ENCODE data around the gene CCNQ.

The CCNQ gene

DNA sequence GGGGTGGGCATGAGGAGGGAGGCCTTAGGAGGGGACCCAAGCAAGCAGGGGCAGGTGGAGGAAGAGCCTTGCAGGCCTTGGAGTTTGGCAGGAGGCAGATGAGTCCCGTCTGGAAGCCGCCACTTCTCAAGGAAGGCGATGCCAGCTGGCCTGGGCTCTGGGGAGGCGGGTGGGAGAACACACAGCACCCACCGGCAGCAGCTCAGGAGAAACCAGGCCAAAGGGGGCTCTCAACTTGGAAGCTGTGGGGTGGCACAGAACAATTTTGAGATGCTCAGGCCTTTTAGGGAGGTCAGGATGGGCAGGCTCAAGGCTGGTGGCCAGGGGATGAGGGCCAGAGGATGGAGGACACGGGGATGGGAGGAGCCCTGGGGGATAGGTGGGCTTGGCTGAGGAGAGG is 36.4 kb upstream of the CCNQ start:
- H3K4me3 ChIP-seq (ENCODE audit: low read depth, low read length), result no peak overlapping the region
- TF ChIP-seq, protein P1, sequence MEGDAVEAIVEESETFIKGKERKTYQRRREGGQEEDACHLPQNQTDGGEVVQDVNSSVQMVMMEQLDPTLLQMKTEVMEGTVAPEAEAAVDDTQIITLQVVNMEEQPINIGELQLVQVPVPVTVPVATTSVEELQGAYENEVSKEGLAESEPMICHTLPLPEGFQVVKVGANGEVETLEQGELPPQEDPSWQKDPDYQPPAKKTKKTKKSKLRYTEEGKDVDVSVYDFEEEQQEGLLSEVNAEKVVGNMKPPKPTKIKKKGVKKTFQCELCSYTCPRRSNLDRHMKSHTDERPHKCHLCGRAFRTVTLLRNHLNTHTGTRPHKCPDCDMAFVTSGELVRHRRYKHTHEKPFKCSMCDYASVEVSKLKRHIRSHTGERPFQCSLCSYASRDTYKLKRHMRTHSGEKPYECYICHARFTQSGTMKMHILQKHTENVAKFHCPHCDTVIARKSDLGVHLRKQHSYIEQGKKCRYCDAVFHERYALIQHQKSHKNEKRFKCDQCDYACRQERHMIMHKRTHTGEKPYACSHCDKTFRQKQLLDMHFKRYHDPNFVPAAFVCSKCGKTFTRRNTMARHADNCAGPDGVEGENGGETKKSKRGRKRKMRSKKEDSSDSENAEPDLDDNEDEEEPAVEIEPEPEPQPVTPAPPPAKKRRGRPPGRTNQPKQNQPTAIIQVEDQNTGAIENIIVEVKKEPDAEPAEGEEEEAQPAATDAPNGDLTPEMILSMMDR (IDR thresholded peaks at IDR 0.05; ENCODE audit: low read depth, low read length, missing control alignments), result no peak
- no peak for DNase-seq (ENCODE audit: low read depth)

DNA sequence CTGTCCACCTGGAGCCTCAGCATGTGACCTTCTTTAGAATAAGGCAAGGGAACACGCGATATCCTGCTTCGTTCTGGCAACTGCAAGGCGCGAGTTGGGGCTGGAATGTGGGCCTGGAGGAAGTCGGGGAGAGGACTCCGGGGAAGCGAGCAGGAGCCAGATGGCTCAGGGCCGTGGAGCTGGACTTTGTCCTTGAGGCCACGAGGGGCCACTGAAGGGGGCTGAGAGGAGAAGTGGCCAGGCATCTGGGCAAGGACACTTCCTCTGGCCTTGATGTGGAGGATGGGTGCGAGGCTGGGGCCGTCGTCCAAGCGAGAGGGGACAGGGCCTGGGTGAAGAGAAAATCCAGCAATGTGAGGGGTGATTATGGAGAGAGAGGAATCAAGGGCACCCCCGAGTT is 35.9 kb upstream of the CCNQ start:
- DNase-seq (ENCODE audit: low read depth), result no peak
- TF ChIP-seq, protein P1 (IDR thresholded peaks at IDR 0.05; ENCODE audit: low read depth, low read length, missing control alignments), result no peak
- no peak overlapping the region for H3K4me3 ChIP-seq (ENCODE audit: low read depth, low read length)

DNA sequence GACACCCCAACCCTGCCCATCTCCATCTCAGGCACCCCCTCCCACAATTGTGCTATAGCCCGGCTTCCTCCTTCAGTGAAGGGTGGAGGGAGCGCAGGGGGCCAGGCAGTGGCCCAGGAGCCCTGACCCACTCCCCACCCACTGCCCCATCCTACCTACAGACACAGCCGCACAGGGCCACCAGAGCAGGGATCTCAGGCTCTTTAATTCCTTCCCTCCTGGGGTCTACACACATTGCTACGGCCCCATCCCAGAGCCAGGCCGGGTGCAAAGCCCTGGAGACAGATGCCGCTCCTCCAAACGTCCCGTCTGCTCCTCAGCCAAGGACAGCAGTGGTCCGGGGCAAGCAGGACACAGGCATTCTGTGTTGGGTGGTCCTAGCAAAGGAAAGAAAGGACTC is 35.3 kb upstream of the CCNQ start:
- no peak overlapping the region for H3K4me3 ChIP-seq (ENCODE audit: low read depth, low read length)
- TF ChIP-seq, protein P1 (IDR thresholded peaks at IDR 0.05; ENCODE audit: low read depth, low read length, missing control alignments), result no peak
- DNase-seq (ENCODE audit: low read depth), result no peak

DNA sequence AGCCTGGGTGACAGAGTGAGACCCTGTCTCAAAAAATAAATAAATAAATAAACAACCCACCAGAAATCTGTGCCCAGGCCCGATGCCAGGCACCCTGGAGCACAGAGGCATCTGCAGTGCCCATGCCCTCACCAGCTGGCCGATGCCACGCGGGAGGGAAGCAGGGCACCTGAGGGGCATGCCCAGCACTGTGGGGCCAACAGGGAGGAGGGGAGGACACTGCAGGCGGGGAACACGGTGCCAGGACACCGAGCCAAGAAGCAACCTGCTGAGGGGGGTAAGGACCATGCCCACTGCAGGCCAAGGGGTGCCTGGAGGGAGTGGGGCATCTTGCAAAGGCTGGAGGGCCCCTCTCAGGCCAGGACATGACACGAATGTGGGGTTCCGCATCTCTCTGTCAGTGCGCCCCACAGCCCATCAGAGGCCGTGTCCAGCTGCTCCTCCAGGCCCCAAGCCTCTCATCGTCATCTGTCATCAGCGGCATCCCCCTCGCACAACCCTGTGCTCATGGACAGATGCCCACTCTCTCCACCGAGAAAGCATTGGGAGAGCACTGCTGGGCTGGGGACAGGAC is 34.8 kb upstream of the CCNQ start:
- DNase-seq (ENCODE audit: low read depth), result no peak
- TF ChIP-seq, protein P1 (IDR thresholded peaks at IDR 0.05; ENCODE audit: low read depth, low read length, missing control alignments), result no peak
- H3K4me3 ChIP-seq (ENCODE audit: low read depth, low read length), result no peak overlapping the region

DNA sequence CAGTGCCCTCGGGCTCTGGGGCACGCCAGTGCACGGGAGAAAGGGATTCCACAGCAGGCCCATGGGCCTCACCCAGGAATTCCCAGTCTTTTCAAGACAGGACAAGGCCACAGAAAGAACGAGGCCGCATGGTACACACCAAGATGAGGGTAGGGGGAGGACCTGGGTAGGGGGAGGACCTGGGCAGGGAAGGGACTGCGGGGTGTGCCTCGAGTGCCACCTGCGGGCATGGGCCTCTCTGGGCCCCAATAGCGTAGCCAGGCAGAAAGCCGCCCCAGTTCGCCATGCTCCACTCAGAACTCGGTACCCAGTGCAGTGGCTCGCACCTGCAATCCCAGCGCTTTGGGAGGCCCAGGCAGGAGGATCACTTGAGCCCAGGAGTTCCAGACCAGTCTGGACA is 34.1 kb upstream of the CCNQ start:
- H3K4me3 ChIP-seq (ENCODE audit: low read depth, low read length), result no peak overlapping the region
- TF ChIP-seq, protein P1 (IDR thresholded peaks at IDR 0.05; ENCODE audit: low read depth, low read length, missing control alignments), result no peak
- DNase-seq (ENCODE audit: low read depth), result no peak

DNA sequence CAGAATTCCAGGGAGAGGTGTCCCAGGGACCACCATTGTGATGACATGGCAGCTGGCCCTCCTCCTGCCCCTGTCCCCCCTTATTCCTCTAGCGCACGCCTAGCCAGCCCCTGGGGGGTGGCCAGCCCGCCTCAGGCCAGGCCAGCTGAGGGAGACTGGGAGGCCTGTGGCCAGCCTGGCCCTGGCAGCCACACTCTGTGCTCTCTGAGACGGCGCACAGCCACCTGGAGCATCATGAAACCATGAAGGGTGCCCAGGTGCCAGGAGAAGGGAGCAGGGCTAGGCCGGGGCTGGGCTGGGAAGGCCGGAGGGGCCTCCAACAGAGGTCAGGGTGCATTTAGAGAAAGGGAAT is 33.6 kb upstream of the CCNQ start:
- no peak overlapping the region for H3K4me3 ChIP-seq (ENCODE audit: low read depth, low read length)
- DNase-seq (ENCODE audit: low read depth), result no peak
- TF ChIP-seq, protein P1 (IDR thresholded peaks at IDR 0.05; ENCODE audit: low read depth, low read length, missing control alignments), result no peak

DNA sequence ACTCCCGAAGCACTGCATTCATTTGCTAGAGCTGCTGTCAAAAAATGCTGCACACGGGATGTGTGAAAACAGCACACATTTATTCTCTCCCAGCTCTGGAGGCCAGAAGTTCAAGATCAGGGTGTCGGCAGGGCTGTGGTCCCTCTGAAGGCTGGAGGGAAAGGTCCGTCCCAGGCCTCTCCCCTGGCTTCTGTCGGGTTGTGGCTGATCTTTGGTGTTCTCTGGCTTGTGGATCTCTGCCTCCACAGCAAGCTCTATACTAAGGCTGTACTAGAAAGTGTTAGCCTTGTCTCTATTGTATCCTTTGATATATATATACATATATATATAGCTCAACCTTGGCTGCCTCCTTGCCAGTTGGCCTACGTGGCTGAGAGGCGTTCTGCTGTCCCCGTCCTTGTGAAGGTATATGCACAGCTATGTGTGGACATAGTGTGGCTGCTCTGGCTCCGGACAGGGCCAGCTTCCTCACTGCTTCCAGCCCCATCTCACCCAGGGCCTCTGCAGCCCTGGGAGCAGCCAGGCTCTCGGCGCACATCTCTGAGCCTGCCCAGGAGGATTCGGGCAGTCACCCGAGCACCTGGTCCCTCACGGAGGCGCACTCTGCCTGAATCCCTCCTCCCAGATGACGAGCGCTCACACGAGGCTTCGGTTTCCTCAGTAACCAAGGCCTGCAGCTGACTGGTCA is 33.1 kb upstream of the CCNQ start:
- no peak for DNase-seq (ENCODE audit: low read depth)
- H3K4me3 ChIP-seq (ENCODE audit: low read depth, low read length), result no peak overlapping the region
- TF ChIP-seq, protein P1 (IDR thresholded peaks at IDR 0.05; ENCODE audit: low read depth, low read length, missing control alignments), result no peak
